Measurements from ENCODE around the gene PIP.
"Not testable (repeated sequence)": the region's sequence is repeated elsewhere in the genome, so short reads cannot be mapped to it uniquely, and the experiment has no call there.

The PIP gene, protein sequence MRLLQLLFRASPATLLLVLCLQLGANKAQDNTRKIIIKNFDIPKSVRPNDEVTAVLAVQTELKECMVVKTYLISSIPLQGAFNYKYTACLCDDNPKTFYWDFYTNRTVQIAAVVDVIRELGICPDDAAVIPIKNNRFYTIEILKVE

GRCh38 chr7:143131781-143132180, at the start of gene PIP:
TSS of gene PIP (plus strand) at chr7:143132077. CDS start at chr7:143132117, 40 bp downstream.
- Histone ChIP-seq H3K27me3 (ENCODE audit: insufficient read depth, low read length) (no peaks in the 10 kb centered on the region), H3K4me1 (ENCODE audit: insufficient read depth, low read length) (no peaks in the 10 kb centered on the region), H3K27ac (ENCODE audit: low read length) (no peak within 1 kb of the TSS), H3K9ac (ENCODE audit: low read depth, low read length) (no peak within 1 kb of the TSS), H3K9me3 (ENCODE audit: insufficient read depth, low read depth, low read length) (no peaks in the 10 kb centered on the region), H3K36me3 (ENCODE audit: insufficient read depth, low read depth, low read length) (no peaks in the 10 kb centered on the region), H3K4me3 (ENCODE audit: low read length) (no peak within 1 kb of the TSS)

- no peak overlapping the region for H3K27ac ChIP-seq (ENCODE audit: low read length)
- H3K4me3 ChIP-seq (ENCODE audit: low read length): no peak overlapping the region
- no peak overlapping the region for H3K9ac ChIP-seq (ENCODE audit: low read depth, low read length)
- no peaks in the 10 kb centered on the region for H3K36me3 ChIP-seq (ENCODE audit: insufficient read depth, low read depth, low read length)
- no peaks in the 10 kb centered on the region for H3K4me1 ChIP-seq (ENCODE audit: insufficient read depth, low read length)
- H3K27me3 ChIP-seq (ENCODE audit: insufficient read depth, low read length): no peaks in the 10 kb centered on the region
- peaks cover 7% of the 10 kb centered on the region; the same call in 1 of the 2 replicates for H3K9me3 ChIP-seq (ENCODE audit: insufficient read depth, low read depth, low read length)
Measured at GRCh38 chr7:143085109-143085508, 46.8 kb upstream of the PIP start.

GRCh38 chr7:143085610-143086009, 46.3 kb upstream of the PIP start:
- not testable (repeated sequence) for H3K36me3 ChIP-seq (ENCODE audit: insufficient read depth, low read depth, low read length); H3K4me3 ChIP-seq (ENCODE audit: low read length); H3K9me3 ChIP-seq (ENCODE audit: insufficient read depth, low read depth, low read length); H3K4me1 ChIP-seq (ENCODE audit: insufficient read depth, low read length); H3K27ac ChIP-seq (ENCODE audit: low read length); H3K27me3 ChIP-seq (ENCODE audit: insufficient read depth, low read length); H3K9ac ChIP-seq (ENCODE audit: low read depth, low read length)

DNA sequence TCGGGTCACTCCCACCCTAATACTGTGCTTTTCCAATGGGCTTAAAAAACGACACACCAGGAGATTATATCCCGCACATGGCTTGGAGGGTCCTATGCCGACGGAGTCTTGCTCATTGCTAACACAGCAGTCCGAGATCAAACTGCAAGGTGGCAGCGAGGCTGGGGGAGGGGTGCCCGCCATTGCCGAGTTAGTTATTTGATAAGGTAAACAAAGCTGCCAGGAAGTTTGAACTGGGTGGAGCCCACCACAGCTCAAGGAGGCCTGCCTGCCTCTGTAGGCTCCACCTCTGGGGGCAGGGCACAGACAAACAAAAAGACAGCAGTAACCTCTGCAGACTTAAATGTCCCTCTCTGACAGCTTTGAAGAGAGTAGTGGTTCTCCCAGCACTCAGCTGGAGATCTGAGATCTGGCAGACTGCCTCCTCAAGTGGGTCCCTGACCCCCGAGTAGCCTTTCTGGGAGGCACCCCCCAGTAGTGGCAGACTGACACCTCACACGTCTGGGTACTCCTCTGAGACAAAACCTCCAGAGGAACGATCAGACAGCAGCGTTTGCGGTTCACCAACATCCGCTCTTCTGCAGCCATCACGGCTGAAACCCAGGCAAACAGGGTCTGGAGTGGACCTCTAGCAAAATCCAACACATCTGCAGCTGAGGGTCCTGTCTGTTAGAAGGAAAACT, 43.2 kb upstream of the PIP start:
- not testable (repeated sequence) for H3K9ac ChIP-seq (ENCODE audit: low read depth, low read length); H3K27ac ChIP-seq (ENCODE audit: low read length); H3K27me3 ChIP-seq (ENCODE audit: insufficient read depth, low read length); H3K4me3 ChIP-seq (ENCODE audit: low read length); H3K9me3 ChIP-seq (ENCODE audit: insufficient read depth, low read depth, low read length); H3K4me1 ChIP-seq (ENCODE audit: insufficient read depth, low read length); H3K36me3 ChIP-seq (ENCODE audit: insufficient read depth, low read depth, low read length)

DNA sequence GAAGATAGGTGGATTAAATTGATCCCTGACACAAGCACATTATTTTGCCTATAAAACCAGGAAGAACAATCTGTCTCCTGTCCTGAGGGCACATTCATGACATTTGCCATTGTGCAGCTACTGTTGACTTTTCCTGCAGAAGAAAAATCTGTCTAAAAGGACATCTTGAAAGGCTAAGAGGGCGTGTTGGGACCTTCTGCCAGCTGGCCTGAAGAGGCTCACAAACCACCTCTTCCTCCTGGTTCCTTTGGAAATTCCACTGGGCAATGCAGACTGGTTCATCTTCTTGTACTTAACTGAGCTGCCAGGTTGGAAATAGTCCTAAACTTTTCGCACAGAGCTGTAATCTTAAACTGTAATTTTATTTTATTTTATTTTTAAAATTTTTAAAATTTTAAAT, 35.7 kb upstream of the PIP start:
- Histone ChIP-seq H3K27ac (ENCODE audit: low read length) (no peak overlapping the region), H3K9ac (ENCODE audit: low read depth, low read length) (no peak overlapping the region), H3K9me3 (ENCODE audit: insufficient read depth, low read depth, low read length) (peaks cover 29% of the 10 kb centered on the region; the same call in 1 of the 2 replicates), H3K4me3 (ENCODE audit: low read length) (no peak overlapping the region), H3K4me1 (ENCODE audit: insufficient read depth, low read length) (no peaks in the 10 kb centered on the region), H3K27me3 (ENCODE audit: insufficient read depth, low read length) (no peaks in the 10 kb centered on the region), H3K36me3 (ENCODE audit: insufficient read depth, low read depth, low read length) (no peaks in the 10 kb centered on the region)

GRCh38 chr7:143099579-143099978, 32.3 kb upstream of the PIP start:
- not testable (repeated sequence) for H3K9ac ChIP-seq (ENCODE audit: low read depth, low read length); H3K27me3 ChIP-seq (ENCODE audit: insufficient read depth, low read length); H3K36me3 ChIP-seq (ENCODE audit: insufficient read depth, low read depth, low read length); H3K4me3 ChIP-seq (ENCODE audit: low read length); H3K4me1 ChIP-seq (ENCODE audit: insufficient read depth, low read length); H3K27ac ChIP-seq (ENCODE audit: low read length)
- peaks cover 29% of the 10 kb centered on the region; the same call in 1 of the 2 replicates for H3K9me3 ChIP-seq (ENCODE audit: insufficient read depth, low read depth, low read length)

DNA sequence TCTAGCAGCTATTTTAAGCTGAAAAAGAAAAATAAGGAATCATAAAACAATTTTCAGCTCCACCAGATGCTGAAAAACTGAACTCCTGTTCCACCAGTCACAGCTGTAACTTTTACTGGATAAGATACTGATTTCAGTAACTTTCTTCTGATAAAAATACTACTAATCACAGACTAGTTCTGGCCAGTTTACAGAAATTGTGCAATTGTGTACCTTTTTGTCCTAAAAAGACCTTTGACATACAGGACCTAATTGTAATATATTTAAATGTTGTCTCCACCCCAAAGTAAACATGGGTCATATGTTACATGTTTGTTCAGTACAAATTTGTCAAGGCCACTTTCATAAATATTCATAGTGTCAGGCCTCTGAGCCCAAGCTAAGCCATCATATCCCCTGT, 27.1 kb upstream of the PIP start:
- Histone ChIP-seq H3K36me3 (ENCODE audit: insufficient read depth, low read depth, low read length) (no peaks in the 10 kb centered on the region), H3K4me1 (ENCODE audit: insufficient read depth, low read length) (no peaks in the 10 kb centered on the region), H3K4me3 (ENCODE audit: low read length) (no peak overlapping the region), H3K9me3 (ENCODE audit: insufficient read depth, low read depth, low read length) (peaks cover 6% of the 10 kb centered on the region; the same call in 1 of the 2 replicates), H3K27me3 (ENCODE audit: insufficient read depth, low read length) (no peaks in the 10 kb centered on the region), H3K27ac (ENCODE audit: low read length) (no peak overlapping the region), H3K9ac (ENCODE audit: low read depth, low read length) (no peak overlapping the region)

DNA sequence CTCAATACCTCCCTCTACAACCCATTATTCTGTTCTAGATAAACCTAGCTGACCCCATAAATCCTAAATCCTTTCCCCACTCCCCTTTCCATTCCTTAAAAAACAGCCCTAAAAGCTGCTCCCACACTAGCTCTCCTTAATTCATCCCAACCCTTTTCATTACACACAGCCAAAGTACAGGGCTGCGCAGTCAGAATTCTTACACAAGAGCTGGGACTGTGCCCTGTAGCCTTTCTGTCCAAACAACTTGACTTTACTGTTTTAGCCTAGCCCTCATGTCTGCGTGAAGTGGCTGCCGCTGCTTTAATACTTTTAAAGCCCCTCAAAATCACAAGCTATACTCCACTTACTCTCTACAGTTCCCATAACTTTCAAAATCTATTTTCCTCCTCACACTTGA, 23.9 kb upstream of the PIP start:
- H3K36me3 ChIP-seq (ENCODE audit: insufficient read depth, low read depth, low read length); H3K27ac ChIP-seq (ENCODE audit: low read length); H3K9me3 ChIP-seq (ENCODE audit: insufficient read depth, low read depth, low read length); H3K4me1 ChIP-seq (ENCODE audit: insufficient read depth, low read length); H3K27me3 ChIP-seq (ENCODE audit: insufficient read depth, low read length); H3K9ac ChIP-seq (ENCODE audit: low read depth, low read length); H3K4me3 ChIP-seq (ENCODE audit: low read length): not testable (repeated sequence)

DNA sequence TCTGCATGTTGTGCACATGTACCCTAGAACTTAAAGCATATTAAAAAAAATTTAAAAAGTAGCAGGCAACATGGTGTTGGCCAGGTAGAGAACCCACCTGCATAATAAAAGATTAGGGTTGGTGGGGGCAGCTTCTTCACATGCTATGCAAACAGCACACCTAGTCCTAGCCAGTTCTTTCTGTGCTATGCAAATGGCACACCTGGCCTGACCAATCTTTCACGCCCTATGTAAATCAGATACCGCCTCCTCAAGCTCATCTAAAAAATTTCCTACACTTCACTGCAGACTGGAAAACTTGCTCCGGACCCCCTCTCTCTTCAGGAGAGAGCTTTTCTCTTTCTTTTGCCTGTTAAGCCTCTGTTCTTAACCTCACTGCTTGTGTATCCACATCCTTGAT, 14.5 kb upstream of the PIP start:
- Histone ChIP-seq H3K4me3 (ENCODE audit: low read length) (no peak overlapping the region), H3K9ac (ENCODE audit: low read depth, low read length) (no peak overlapping the region)

GRCh38 chr7:143120691-143121405, 11.0 kb upstream of the PIP start:
- Histone ChIP-seq H3K4me1 (ENCODE audit: insufficient read depth, low read length) (no peaks in the 10 kb centered on the region), H3K27ac (ENCODE audit: low read length) (no peak overlapping the region), H3K36me3 (ENCODE audit: insufficient read depth, low read depth, low read length) (no peaks in the 10 kb centered on the region)

More for the DNA sequence above, 14.5 kb upstream of the PIP start:
- Histone ChIP-seq H3K4me1 (ENCODE audit: insufficient read depth, low read length) (no peaks in the 10 kb centered on the region), H3K27me3 (ENCODE audit: insufficient read depth, low read length) (no peaks in the 10 kb centered on the region), H3K27ac (ENCODE audit: low read length) (no peak overlapping the region), H3K36me3 (ENCODE audit: insufficient read depth, low read depth, low read length) (no peaks in the 10 kb centered on the region), H3K9me3 (ENCODE audit: insufficient read depth, low read depth, low read length) (peaks cover 4% of the 10 kb centered on the region; the same call in 1 of the 2 replicates)

GRCh38 chr7:143123326-143123725, 8.6 kb upstream of the PIP start:
- H3K27me3 ChIP-seq (ENCODE audit: insufficient read depth, low read length); H3K4me1 ChIP-seq (ENCODE audit: insufficient read depth, low read length); H3K36me3 ChIP-seq (ENCODE audit: insufficient read depth, low read depth, low read length); H3K27ac ChIP-seq (ENCODE audit: low read length); H3K4me3 ChIP-seq (ENCODE audit: low read length); H3K9ac ChIP-seq (ENCODE audit: low read depth, low read length): not testable (repeated sequence)
- peaks cover 28% of the 10 kb centered on the region; the same call in 1 of the 2 replicates for H3K9me3 ChIP-seq (ENCODE audit: insufficient read depth, low read depth, low read length)

More at GRCh38 chr7:143120691-143121405, 11.0 kb upstream of the PIP start:
- Histone ChIP-seq H3K4me3 (ENCODE audit: low read length) (no peak overlapping the region), H3K9me3 (ENCODE audit: insufficient read depth, low read depth, low read length) (peaks cover 28% of the 10 kb centered on the region; the same call in 1 of the 2 replicates), H3K27me3 (ENCODE audit: insufficient read depth, low read length) (no peaks in the 10 kb centered on the region), H3K9ac (ENCODE audit: low read depth, low read length) (no peak overlapping the region)

GRCh38 chr7:143126146-143126545, 5.7 kb upstream of the PIP start:
- Histone ChIP-seq H3K4me3 (ENCODE audit: low read length) (no peak overlapping the region), H3K4me1 (ENCODE audit: insufficient read depth, low read length) (no peaks in the 10 kb centered on the region), H3K9ac (ENCODE audit: low read depth, low read length) (no peak overlapping the region), H3K9me3 (ENCODE audit: insufficient read depth, low read depth, low read length) (peaks cover 28% of the 10 kb centered on the region; the same call in 1 of the 2 replicates), H3K36me3 (ENCODE audit: insufficient read depth, low read depth, low read length) (no peaks in the 10 kb centered on the region), H3K27ac (ENCODE audit: low read length) (no peak overlapping the region), H3K27me3 (ENCODE audit: insufficient read depth, low read length) (no peaks in the 10 kb centered on the region)

Measured in iPS-20b (cell line).